H1 (cell line): ENCODE data around the gene JAKMIP2. TPM values are rescaled to one million over a fixed set of nuclear protein-coding genes. Genes with fewer than 3 reads are reported as not detected.

Experiments
- CTCF ChIA-PET: fragments of 300-600 bp; sonication (Branson Sonifier 250); formaldehyde crosslinking; loops from one replicate; lab custom pipeline; 2021; ENCODE audit not compliant: partially characterized antibody; lab: Charles Lee
- POLR2A ChIA-PET: fragments of 300-600 bp; sonication (Branson Sonifier 250); formaldehyde crosslinking; loops from one replicate; lab custom pipeline; 2021; ENCODE audit warnings: inconsistent platforms; ENCODE audit not compliant: partially characterized antibody; lab: Charles Lee
- DNase-seq, 2 experiments: peaks; one replicate each; pipeline versions ENCODE4 v3.0.0 to v3.0.0-alpha.2; 2010 to 2022; ENCODE audit warnings: low spot score in 2 of 2, low read depth in 1 of 2, mixed read lengths in 1 of 2
- FAIRE-seq: peaks from 2 replicates; lab custom pipeline; 2011; peaks lifted over from hg19 to GRCh38; lab: Jason Lieb, UNC
- H2AFZ ChIP-seq: 2 replicates; pipeline ENCODE4 v1.8.1; 2012; ENCODE audit warnings: low read length, inconsistent platforms
- H2AK5ac ChIP-seq: 2 replicates; pipeline ENCODE4 v1.6.1; 2013; ENCODE audit warnings: low read depth, low read length
- H2BK120ac ChIP-seq: replicated peaks from 2 replicates; pipeline ENCODE3; 2013; ENCODE audit warnings: low read depth, low read length, inconsistent platforms
- H2BK12ac ChIP-seq: 2 replicates; pipeline ENCODE4 v1.6.1; 2013; ENCODE audit warnings: low read depth, low read length
- H2BK15ac ChIP-seq: 2 replicates; pipeline ENCODE4 v1.6.1; 2013; ENCODE audit warnings: low read length
- H2BK20ac ChIP-seq: 2 replicates; pipeline ENCODE4 v1.6.1; 2013; ENCODE audit warnings: low read length
- H2BK5ac ChIP-seq: 2 replicates; pipeline ENCODE4 v1.6.1; 2013; ENCODE audit warnings: low read depth, low read length
- H3K14ac ChIP-seq: 2 replicates; pipeline ENCODE4 v1.6.1; 2013; ENCODE audit warnings: inconsistent platforms; ENCODE audit not compliant: insufficient read length
- H3K18ac ChIP-seq: 2 replicates; pipeline ENCODE4 v1.6.1; 2013; ENCODE audit warnings: low read length; ENCODE audit errors: extremely low read depth
- H3K23ac ChIP-seq: 2 replicates; pipeline ENCODE4 v1.6.1; 2013; ENCODE audit warnings: inconsistent platforms; ENCODE audit not compliant: insufficient read length
- H3K23me2 ChIP-seq: 2 replicates; pipeline ENCODE4 v1.6.1; 2013; ENCODE audit warnings: low read depth, low read length
- H3K27ac ChIP-seq: 2 replicates; pipeline ENCODE4 v1.6.1; 2011; ENCODE audit warnings: low read depth, low read length, inconsistent platforms
- H3K27me3 ChIP-seq, 4 experiments: replicated peaks in 1 of 4; 1 replicate in 1 of 4; 2 replicates in 3 of 4; pipeline versions ENCODE4 v1.6.1 to v1.8.1; 2011 to 2013; ENCODE audit warnings: low read length in 3 of 4, mild to moderate bottlenecking in 3 of 4, inconsistent platforms in 2 of 4, mixed read lengths in 2 of 4, moderate library complexity in 1 of 4; ENCODE audit not compliant: control insufficient read depth in 3 of 4, insufficient read depth in 3 of 4; ENCODE audit errors: extremely low read depth in 1 of 4
- H3K36me3 ChIP-seq, 4 experiments: 2 replicates each; pipeline versions ENCODE4 v1.6.1 to v1.8.1; 2011 to 2013; ENCODE audit warnings: mild to moderate bottlenecking in 4 of 4, low read length in 3 of 4, moderate library complexity in 2 of 4, control low read depth in 1 of 4, inconsistent platforms in 1 of 4; ENCODE audit not compliant: insufficient read depth in 4 of 4, control insufficient read depth in 2 of 4
- H3K4ac ChIP-seq: replicated peaks from 2 replicates; pipeline ENCODE3; 2013; ENCODE audit warnings: low read length, low read depth, mixed read lengths, inconsistent platforms; ENCODE audit not compliant: insufficient read length
- H3K4me1 ChIP-seq, 4 experiments: replicated peaks in 1 of 4; 1 replicate in 1 of 4; 2 replicates in 3 of 4; pipeline versions ENCODE4 v1.6.1 to v1.8.1; 2011 to 2013; ENCODE audit warnings: low read length in 3 of 4, inconsistent platforms in 2 of 4, mixed read lengths in 1 of 4; ENCODE audit not compliant: insufficient read depth in 4 of 4, control insufficient read depth in 3 of 4
- H3K4me2 ChIP-seq, 2 experiments: 2 replicates each; pipeline versions ENCODE4 v1.6.1 to v1.8.1; 2011 to 2013; ENCODE audit warnings: low read depth in 2 of 2, low read length in 2 of 2, control low read depth in 1 of 2, inconsistent platforms in 1 of 2, mild to moderate bottlenecking in 1 of 2; ENCODE audit not compliant: insufficient read depth in 1 of 2
- H3K4me3 ChIP-seq, 4 experiments: fragments of 200-600, 300-600 bp in 1 of 4; sonication (generic), shearing (Covaris generic), sonication (Bioruptor Twin) in 1 of 4; 2 replicates each; pipeline versions ENCODE4 v1.5.1 to v1.8.1; 2011 to 2016; ENCODE audit warnings: low read length in 4 of 4, low read depth in 3 of 4, control low read depth in 2 of 4, inconsistent platforms in 2 of 4, mild to moderate bottlenecking in 2 of 4, mixed read lengths in 1 of 4, moderate library complexity in 1 of 4; ENCODE audit not compliant: insufficient read depth in 2 of 4; ENCODE audit errors: extremely low read depth in 1 of 4
- H3K56ac ChIP-seq: replicated peaks from 2 replicates; pipeline ENCODE3; 2013; ENCODE audit warnings: low read depth, mild to moderate bottlenecking, mixed read lengths, low read length, inconsistent platforms; ENCODE audit not compliant: insufficient read length
- H3K79me1 ChIP-seq: 2 replicates; pipeline ENCODE4 v1.6.1; 2013; ENCODE audit warnings: low read depth, low read length, control low read depth
- H3K79me2 ChIP-seq, 2 experiments: 2 replicates each; pipeline versions ENCODE4 v1.6.1 to v1.8.1; 2012 to 2013; ENCODE audit warnings: low read length in 2 of 2, mild to moderate bottlenecking in 2 of 2, inconsistent platforms in 1 of 2; ENCODE audit not compliant: insufficient read depth in 2 of 2, control insufficient read depth in 1 of 2
- H3K9ac ChIP-seq, 4 experiments: replicated peaks in 1 of 4; 1 replicate in 1 of 4; 2 replicates in 3 of 4; pipeline versions ENCODE4 v1.6.1 to v1.8.1; 2011 to 2013; ENCODE audit warnings: low read depth in 3 of 4, low read length in 3 of 4, control low read depth in 2 of 4, mild to moderate bottlenecking in 2 of 4, moderate library complexity in 2 of 4, inconsistent platforms in 1 of 4; ENCODE audit errors: extremely low read depth in 1 of 4
- H3K9me3 ChIP-seq, 2 experiments: 2 replicates each; pipeline versions ENCODE4 v1.6.1 to v1.8.1; 2012 to 2013; ENCODE audit warnings: mild to moderate bottlenecking in 2 of 2, moderate library complexity in 2 of 2, control low read depth in 1 of 2, inconsistent platforms in 1 of 2, low read depth in 1 of 2, low read length in 1 of 2, mixed read lengths in 1 of 2; ENCODE audit not compliant: insufficient read depth in 2 of 2
- H4K20me1 ChIP-seq, 2 experiments: replicated peaks in 1 of 2; 2 replicates each; pipeline versions ENCODE3 to v1.8.1; 2011 to 2013; ENCODE audit warnings: inconsistent platforms in 2 of 2, low read length in 2 of 2, mild to moderate bottlenecking in 1 of 2; ENCODE audit not compliant: insufficient read depth in 2 of 2, control insufficient read depth in 1 of 2
- H4K5ac ChIP-seq: 2 replicates; pipeline ENCODE4 v1.6.1; 2013; ENCODE audit warnings: low read length, low read depth, mixed read lengths, inconsistent platforms; ENCODE audit not compliant: insufficient read length
- H4K8ac ChIP-seq: 2 replicates; pipeline ENCODE4 v1.8.0; 2013; ENCODE audit warnings: mild to moderate bottlenecking, moderate library complexity, low read length, inconsistent platforms; ENCODE audit not compliant: insufficient read depth; ENCODE audit errors: extremely low read depth
- H4K91ac ChIP-seq: replicated peaks from 2 replicates; pipeline ENCODE3; 2013; ENCODE audit warnings: low read length, mixed read lengths, inconsistent platforms; ENCODE audit not compliant: insufficient read length
- CHD2 ChIP-seq: IDR thresholded peaks from 2 replicates; pipeline ENCODE4 v1.6.1; 2012; ENCODE audit warnings: low read length, improper control_type of control experiment
- E2F6 ChIP-seq: IDR thresholded peaks from 2 replicates; pipeline ENCODE4 v1.6.1; 2012; ENCODE audit warnings: inconsistent platforms
- EP300 ChIP-seq, 2 experiments: IDR thresholded peaks; 1 replicate in 1 of 2; 2 replicates in 1 of 2; pipeline ENCODE4 v1.6.1; 2011 to 2012; ENCODE audit warnings: low read depth in 2 of 2, low read length in 2 of 2, mild to moderate bottlenecking in 2 of 2, borderline replicate concordance in 1 of 2, inconsistent platforms in 1 of 2, moderate library complexity in 1 of 2
- HDAC2 ChIP-seq, 2 experiments: fragments of 300-600 bp in 1 of 2; sonication (generic) in 1 of 2; IDR thresholded peaks; 2 replicates each; pipeline ENCODE4 v1.6.1; 2011 to 2012; ENCODE audit warnings: low read depth in 2 of 2, low read length in 2 of 2, mild to moderate bottlenecking in 2 of 2, moderate library complexity in 2 of 2, borderline replicate concordance in 1 of 2, inconsistent platforms in 1 of 2
- HDAC6 ChIP-seq: IDR thresholded peaks from one replicate; pipeline ENCODE4 v1.7.1; 2012; ENCODE audit warnings: low read depth, mild to moderate bottlenecking, inconsistent platforms, low read length, moderate library complexity
- KDM1A ChIP-seq: fragments of 200-600, 300-600 bp; sonication (generic); IDR thresholded peaks from 2 replicates; pipeline ENCODE4 v1.7.1; 2016; ENCODE audit warnings: mild to moderate bottlenecking, low read length, borderline replicate concordance
- KDM5A ChIP-seq: fragments of 200-600 bp; IDR thresholded peaks from 2 replicates; pipeline ENCODE4 v1.7.1; 2012; ENCODE audit warnings: mild to moderate bottlenecking, low read length, inconsistent platforms, mixed read lengths
- POLR2AphosphoS5 ChIP-seq: IDR thresholded peaks from 2 replicates; pipeline ENCODE4 v1.6.1; 2011; ENCODE audit warnings: low read depth, low read length
- SIN3A ChIP-seq, 2 experiments: IDR thresholded peaks in 1 of 2; conservative IDR thresholded peaks in 1 of 2; 2 replicates each; pipeline ENCODE4 v1.6.1; 2011 to 2012; ENCODE audit warnings: low read length in 2 of 2, improper control_type of control experiment in 1 of 2, low read depth in 1 of 2, mild to moderate bottlenecking in 1 of 2
- SIX5 ChIP-seq: IDR thresholded peaks from 2 replicates; pipeline ENCODE4 v1.6.1; 2011; ENCODE audit warnings: mild to moderate bottlenecking, low read depth, low read length
- SP1 ChIP-seq: IDR thresholded peaks from 2 replicates; pipeline ENCODE4 v1.6.1; 2011; ENCODE audit warnings: low read depth, low read length
- SP2 ChIP-seq: IDR thresholded peaks from 2 replicates; pipeline ENCODE4 v1.6.1; 2012; ENCODE audit warnings: mild to moderate bottlenecking, low read length, inconsistent platforms
- SRF ChIP-seq: IDR thresholded peaks from 2 replicates; pipeline ENCODE4 v1.6.1; 2011; ENCODE audit warnings: mild to moderate bottlenecking, low read depth, low read length, moderate library complexity
- WGBS, 2 experiments: shearing (Covaris generic) in 1 of 2; methylation state at CpG; one replicate each; pipeline versions ENCODE4 v1.1.6 to v1.1.7; 2013 to 2015; ENCODE audit warnings: low lambda C conversion rate in 2 of 2, mixed read lengths in 2 of 2, inconsistent platforms in 1 of 2, low coverage in 1 of 2, missing lambda C conversion rate in 1 of 2; ENCODE audit not compliant: insufficient replicate concordance in 2 of 2, insufficient coverage in 1 of 2, insufficient read length in 1 of 2; ENCODE audit errors: extremely low coverage in 1 of 2, missing lambda C conversion rate in 1 of 2; 5-methylcytosine and 5-hydroxymethylcytosine counted together
- polyA plus RNA-seq, 7 experiments: library from polyadenylated mRNA; depleted of rRNA in 3 of 7; stranded (reverse) in 5 of 7; unstranded in 2 of 7; fragments of >200 nt in 5 of 7; fragments of 200-250 nt in 2 of 7; gene quantifications; 1 replicate in 5 of 7; 2 replicates in 1 of 7; 4 replicates in 1 of 7; pipeline versions ENCODE4 v1.2.1 to v1.2.3, GENCODE V29; 2011 to 2013; ENCODE audit warnings: missing spikeins in 2 of 7, mixed read lengths in 2 of 7
- total RNA-seq: library from RNA; stranded (reverse); fragmentation: NEBNext Ultra II Directional; extraction: Animal tissue kit (Norgen Biotek cat#: 25700); gene quantifications from 2 replicates; pipeline ENCODE4 v1.2.1, GENCODE V29; 2021

JAKMIP2 gene
- total and polyA plus RNA-seq, 2 of the 8 experiments (the other 6 are each of a cell fraction or from before 2014, with no cell fraction given) = 2.4 to 13.6 TPM

GRCh38 chr5:147693233-147693632, 89.3 kb downstream of the JAKMIP2 start:
- H3K4ac ChIP-seq = no peak overlapping the region
- H3K14ac ChIP-seq = no peak overlapping the region
- peaks cover 0 to 13% (median 0%) of the 10 kb centered on the region in 4 experiments; a peak in 2 of 8 replicates for H3K36me3 ChIP-seq
- H2BK20ac ChIP-seq = no peak overlapping the region
- ChIA-PET POLR2A (no interaction called here), CTCF (interaction anchor here (0.9 kb wide), 1 partner anchor 504 kb away, joined by 3 read pairs; no protein-coding TSS in a partner anchor)
- no peak overlapping the region for H3K27ac ChIP-seq
- no peak overlapping the region for H2AFZ ChIP-seq
- no peak overlapping the region for H4K91ac ChIP-seq
- H2BK15ac ChIP-seq = no peak overlapping the region
- peaks cover 11 to 14% of the 10 kb centered on the region in 2 experiments for H3K9me3 ChIP-seq
- no peak overlapping the region for H3K4me3 ChIP-seq
- no peak overlapping the region for H2BK12ac ChIP-seq
- H3K27me3 ChIP-seq = no peaks in the 10 kb centered on the region
- no peaks in the 10 kb centered on the region for H3K79me2 ChIP-seq
- H3K79me1 ChIP-seq = no peaks in the 10 kb centered on the region
- H2BK120ac ChIP-seq = no peak overlapping the region
- peaks cover 0 to 4% of the 10 kb centered on the region in 2 experiments for H4K20me1 ChIP-seq
- FAIRE-seq = no peak
- H3K23me2 ChIP-seq = no peaks in the 10 kb centered on the region; the same call in 1 of the 2 replicates
- WGBS, 2 experiments = 89% methylated on average over 1 of the region's 1 CpG; no CpG with 5 or more reads in 1 of the 2 experiments
- no peak overlapping the region for H3K18ac ChIP-seq
- no peak overlapping the region for H3K56ac ChIP-seq
- no peak overlapping the region for H4K5ac ChIP-seq
- no peak overlapping the region for H3K4me2 ChIP-seq
- H3K9ac ChIP-seq = no peak overlapping the region
- no peak for DNase-seq
- peaks cover 0 to 4% (median 0%) of the 10 kb centered on the region in 4 experiments; a peak in 1 of 7 replicates for H3K4me1 ChIP-seq
- no peak overlapping the region for H2AK5ac ChIP-seq
- no peak overlapping the region for H3K23ac ChIP-seq
- H4K8ac ChIP-seq = no peak overlapping the region
- H2BK5ac ChIP-seq = no peak overlapping the region
- no peak for TF ChIP-seq SIN3A (conservative IDR thresholded peaks at IDR 0.05 in 1 of 2, IDR thresholded peaks at IDR 0.05 in 1 of 2; ENCODE audit: low read depth in 1 of 2, low read length in 2 of 2)
- no peak for TF ChIP-seq SRF
- no peak for TF ChIP-seq KDM5A
- no peak for TF ChIP-seq SP2
- TF ChIP-seq HDAC6 = no peak
- TF ChIP-seq SIX5 = no peak
- TF ChIP-seq POLR2AphosphoS5 = no peak
- TF ChIP-seq SP1 = no peak
- no peak for TF ChIP-seq CHD2
- no peak for TF ChIP-seq EP300 (IDR thresholded peaks at IDR 0.05; ENCODE audit: borderline replicate concordance in 1 of 2, low read depth in 2 of 2, low read length in 2 of 2)
- TF ChIP-seq HDAC2 (IDR thresholded peaks at IDR 0.05; ENCODE audit: borderline replicate concordance in 1 of 2, low read depth in 2 of 2, low read length in 2 of 2) = no peak
- no peak for TF ChIP-seq E2F6
- no peak for TF ChIP-seq KDM1A
